Activated CD4-positive, alpha-beta T cell treated with anti-CD3 and anti-CD28 coated beads for 24 hours (primary cell): ENCODE measurements around the gene TXNDC16.

Experiments used
- DNase-seq, 2 donors: peaks; one replicate each; pipeline ENCODE4 v3.0.0-alpha.2; 2020; ENCODE audit warnings: low read depth in 2 of 2

Gene TXNDC16

DNA sequence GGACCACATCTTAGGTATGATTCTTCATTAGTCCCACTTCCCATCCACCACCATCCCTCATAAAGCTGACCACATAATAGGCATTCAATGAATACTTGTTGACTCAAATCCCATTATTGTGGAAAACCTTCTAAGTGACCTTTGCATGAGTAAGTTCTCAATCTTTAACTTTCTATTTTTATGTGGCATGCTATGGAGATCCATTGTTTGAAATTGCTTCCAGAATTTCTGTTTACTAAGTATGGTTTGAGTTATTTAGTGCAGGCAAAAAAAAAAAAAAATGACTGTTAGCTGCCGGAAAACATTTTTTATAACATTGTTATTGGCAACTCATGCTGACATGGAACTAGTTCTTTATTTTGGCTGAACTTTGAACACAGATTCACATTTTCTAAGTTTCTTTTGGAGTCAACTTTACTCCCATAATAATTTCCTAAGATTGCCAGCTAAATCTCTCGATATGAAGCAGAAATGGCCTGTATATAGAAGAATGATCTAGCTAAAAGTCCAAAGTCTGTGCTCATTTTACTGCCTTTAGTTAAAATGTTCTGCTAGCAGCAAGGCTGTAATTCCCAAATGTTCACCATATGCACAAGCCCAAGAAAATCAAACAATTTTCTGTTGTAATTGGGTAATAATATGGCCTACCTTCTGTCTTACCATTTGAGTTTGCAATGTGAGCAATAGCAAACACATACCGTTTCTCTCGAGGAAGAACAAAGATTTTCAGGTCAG, 160.3 kb downstream of the TXNDC16 start:
- no peak for DNase-seq
